ENCODE measurements around the gene SGCG.
"Not testable (repeated sequence)": the region's sequence is repeated elsewhere in the genome, so short reads cannot be mapped to it uniquely, and the experiment has no call there.

SGCG gene

GRCh38 chr13:23212671-23213070, 31.9 kb downstream of the SGCG start:
- DNase-seq (ENCODE audit: low spot score), result no peak

GRCh38 chr13:23231241-23231640, 50.5 kb downstream of the SGCG start:
- DNase-seq (ENCODE audit: low spot score), result no peak

GRCh38 chr13:23235994-23236393, 55.2 kb downstream of the SGCG start:
- DNase-seq (ENCODE audit: low spot score), result no peak

- DNase-seq (ENCODE audit: low spot score), result no peak
Observed at GRCh38 chr13:23243066-23243465, 62.3 kb downstream of the SGCG start.

GRCh38 chr13:23248410-23248809, 67.6 kb downstream of the SGCG start:
- DNase-seq (ENCODE audit: low spot score), result not testable (repeated sequence)

GRCh38 chr13:23254506-23254905, 73.7 kb downstream of the SGCG start:
- no peak for DNase-seq (ENCODE audit: low spot score)

GRCh38 chr13:23267571-23267970, 86.8 kb downstream of the SGCG start:
- no peak for DNase-seq (ENCODE audit: low spot score)

- peak; percentile 22 for DNase-seq (ENCODE audit: low spot score)
Observed at GRCh38 chr13:23268441-23268840, 87.7 kb downstream of the SGCG start.

- no peak for DNase-seq (ENCODE audit: low spot score)
Observed at GRCh38 chr13:23271331-23271730, 90.6 kb downstream of the SGCG start.

GRCh38 chr13:23273498-23273897, 92.7 kb downstream of the SGCG start:
- DNase-seq (ENCODE audit: low spot score), result no peak

- no peak for DNase-seq (ENCODE audit: low spot score)
Observed at GRCh38 chr13:23279321-23279720, 98.5 kb downstream of the SGCG start.

GRCh38 chr13:23288564-23288963, 107.8 kb downstream of the SGCG start:
- no peak for DNase-seq (ENCODE audit: low spot score)

GRCh38 chr13:23288995-23289394, 108.2 kb downstream of the SGCG start:
- no peak for DNase-seq (ENCODE audit: low spot score)

GRCh38 chr13:23289917-23290357, 109.2 kb downstream of the SGCG start:
- no peak for DNase-seq (ENCODE audit: low spot score)

- no peak for DNase-seq (ENCODE audit: low spot score)
Observed at GRCh38 chr13:23292586-23292985, 111.8 kb downstream of the SGCG start.

- DNase-seq (ENCODE audit: low spot score), result not testable (repeated sequence)
Observed at GRCh38 chr13:23314837-23315236, 134.1 kb downstream of the SGCG start.

GRCh38 chr13:23319883-23320224, 139.1 kb downstream of the SGCG start:
- no peak for DNase-seq (ENCODE audit: low spot score)

GRCh38 chr13:23320926-23321534, 140.3 kb downstream of the SGCG start:
- no peak for DNase-seq (ENCODE audit: low spot score)

- peak; percentile 44 for DNase-seq (ENCODE audit: low spot score)
Observed at GRCh38 chr13:23321535-23322241, 140.9 kb downstream of the SGCG start.

- no peak for DNase-seq (ENCODE audit: low spot score)
Observed at GRCh38 chr13:23322353-23323336, 141.9 kb downstream of the SGCG start.

GRCh38 chr13:23323946-23324709, 143.3 kb downstream of the SGCG start:
- no peak for DNase-seq (ENCODE audit: low spot score)

GRCh38 chr13:23325191-23325590, 144.4 kb downstream of the SGCG start:
- DNase-seq (ENCODE audit: low spot score), result no peak

Data from activated CD4-positive, alpha-beta T cell treated with anti-CD3 and anti-CD28 coated beads, Interleukin-2, Interleukin-4, amounts not matched to agents 100 ng/mL and 50 ng/mL, durations not matched to agents 16 hours and 8 hours (primary cell).